GM18502 (cell line): ENCODE measurements around the gene FSTL4.
"Not testable (repeated sequence)": the region's sequence is repeated elsewhere in the genome, so short reads cannot be mapped to it uniquely, and the experiment has no call there.

ENCODE experiments used
- ATAC-seq: cut with Tn5 transposase; IDR thresholded peaks from one replicate; pipeline ENCODE4 v1.9.1; 2021; ENCODE audit warnings: mild to moderate bottlenecking; ENCODE audit not compliant: unreplicated experiment, poor library complexity

FSTL4 gene

GRCh38 chr5:133222979-133223378 is 389.4 kb downstream of the FSTL4 start:
- ATAC-seq, result no peak

GRCh38 chr5:133222521-133222920 is 389.8 kb downstream of the FSTL4 start:
- ATAC-seq, result no peak

GRCh38 chr5:133222040-133222439 is 390.3 kb downstream of the FSTL4 start:
- ATAC-seq, result no peak

- no peak for ATAC-seq
Observed at GRCh38 chr5:133220851-133221674, 391.3 kb downstream of the FSTL4 start.

- no peak for ATAC-seq
Observed at GRCh38 chr5:133219296-133219695, 393.0 kb downstream of the FSTL4 start.

- ATAC-seq, result not testable (repeated sequence)
Observed at GRCh38 chr5:133216138-133216537, 396.2 kb downstream of the FSTL4 start.

GRCh38 chr5:133214153-133214820 is 398.1 kb downstream of the FSTL4 start:
- ATAC-seq, result no peak

GRCh38 chr5:133205649-133206048 is 406.7 kb downstream of the FSTL4 start:
- ATAC-seq, result no peak

- ATAC-seq, result no peak
Observed at GRCh38 chr5:133205204-133205603, 407.1 kb downstream of the FSTL4 start.

GRCh38 chr5:133203317-133204305 is 408.7 kb downstream of the FSTL4 start:
- ATAC-seq, result no peak

- no peak for ATAC-seq
Observed at GRCh38 chr5:133202066-133202665, 410.2 kb downstream of the FSTL4 start.

GRCh38 chr5:133201310-133201709 is 411.0 kb downstream of the FSTL4 start:
- no peak for ATAC-seq

GRCh38 chr5:133200256-133200655 is 412.1 kb downstream of the FSTL4 start:
- no peak for ATAC-seq

- no peak for ATAC-seq
Observed at GRCh38 chr5:133199417-133200178, 412.7 kb downstream of the FSTL4 start.

GRCh38 chr5:133198511-133198910 is 413.8 kb downstream of the FSTL4 start:
- ATAC-seq, result no peak

GRCh38 chr5:133196441-133197085 is 415.8 kb downstream of the FSTL4 start:
- ATAC-seq, result no peak

- no peak for ATAC-seq
Observed at GRCh38 chr5:133195250-133195649, 417.1 kb downstream of the FSTL4 start.

- no peak for ATAC-seq
Observed at GRCh38 chr5:133193794-133194193, 418.5 kb downstream of the FSTL4 start.

GRCh38 chr5:133192716-133193115 is 419.6 kb downstream of the FSTL4 start:
- ATAC-seq, result no peak
